NAMALWA (cell line): ENCODE data around the gene TPSG1.

ENCODE experiments used
- DNase-seq: peaks from one replicate; pipeline ENCODE4 v3.0.0-alpha.2; 2015; ENCODE audit warnings: low spot score

Gene TPSG1

GRCh38 chr16:1176280-1176897 is 48.7 kb downstream of the TPSG1 start:
- DNase-seq, result no peak

GRCh38 chr16:1175566-1176279 is 49.3 kb downstream of the TPSG1 start:
- no peak for DNase-seq

GRCh38 chr16:1174477-1175357 is 50.4 kb downstream of the TPSG1 start:
- no peak for DNase-seq

GRCh38 chr16:1173788-1174451 is 51.1 kb downstream of the TPSG1 start:
- no peak for DNase-seq

- no peak for DNase-seq
Measured at GRCh38 chr16:1172651-1173050, 52.4 kb downstream of the TPSG1 start.

GRCh38 chr16:1171854-1172428 is 53.1 kb downstream of the TPSG1 start:
- no peak for DNase-seq
